KBM-7 (cell line): ENCODE data around the gene OSER1.

Experiments
- DNase-seq: peaks from one replicate; pipeline ENCODE4 v3.0.0-alpha.2; 2015
- in situ Hi-C: fragments of 300-500 bp; cut with MboI; formaldehyde crosslinking; loops from 2 replicates; pipeline ENCODE4 v1.14.3; 2020; ENCODE audit warnings: low sequenced_read_pairs, low pct_unique_long_range_greater_than_20kb, mixed read lengths

OSER1 gene

DNA sequence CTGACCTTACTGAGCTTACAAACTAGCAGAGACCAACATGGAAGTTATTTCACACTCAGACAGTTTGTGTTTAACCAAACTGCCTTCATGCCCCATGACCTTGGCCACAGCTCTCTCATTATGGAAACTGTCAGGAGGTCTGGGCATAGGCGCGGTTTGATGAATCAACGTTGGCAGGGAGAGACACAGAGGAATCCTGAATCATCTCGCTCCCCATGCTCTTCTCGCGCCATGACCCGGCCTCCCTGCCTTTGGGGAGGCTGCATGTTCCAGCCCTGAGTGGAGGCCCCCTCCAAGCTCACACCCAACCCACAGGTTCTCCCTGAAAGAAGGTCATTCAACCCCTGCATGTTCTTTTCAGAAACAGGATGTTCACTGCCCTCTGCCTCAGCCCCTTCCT lies 20.6 kb upstream of the OSER1 start:
- DNase-seq = no peak
- in situ Hi-C loops = no loop called here

DNA sequence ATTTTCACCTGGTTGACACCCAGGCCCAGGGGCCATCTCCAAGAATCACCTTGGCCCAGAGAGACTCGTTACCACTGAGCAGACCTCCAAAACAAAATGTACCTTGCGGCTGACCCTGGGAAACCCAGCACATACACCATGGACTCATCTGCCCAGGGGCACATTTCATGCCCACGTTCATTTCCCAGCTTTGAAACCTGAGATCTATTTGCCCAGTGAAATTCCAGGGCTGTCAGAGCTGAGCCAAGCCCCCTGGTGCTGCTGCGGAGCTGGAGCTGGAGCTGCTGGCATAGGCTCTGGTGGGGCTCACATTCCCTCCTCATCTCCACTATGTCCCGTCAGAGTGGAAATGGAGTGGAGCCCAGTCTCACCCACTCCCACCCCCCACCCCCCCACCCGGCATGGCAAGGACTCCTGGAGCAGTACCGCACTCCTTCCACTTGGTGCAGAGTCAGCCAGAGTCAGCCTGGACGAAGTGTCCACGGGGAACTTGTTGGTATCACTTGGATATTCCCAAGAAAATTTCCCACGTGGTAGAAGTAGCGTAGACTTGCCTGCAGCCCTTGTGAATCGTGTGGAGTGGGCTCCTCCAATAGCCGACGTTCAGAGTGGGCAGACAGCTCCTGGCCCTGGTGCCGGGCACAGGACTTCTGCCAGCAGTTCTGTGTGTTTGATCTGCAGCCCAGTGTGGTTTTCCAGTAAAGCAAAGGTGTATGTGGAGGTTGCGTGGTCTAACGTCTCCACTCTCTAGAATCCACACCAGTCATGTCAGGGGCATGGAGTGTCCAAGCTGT lies 18.1 kb upstream of the OSER1 start:
- no peak for DNase-seq
- in situ Hi-C loops = no loop called here

DNA sequence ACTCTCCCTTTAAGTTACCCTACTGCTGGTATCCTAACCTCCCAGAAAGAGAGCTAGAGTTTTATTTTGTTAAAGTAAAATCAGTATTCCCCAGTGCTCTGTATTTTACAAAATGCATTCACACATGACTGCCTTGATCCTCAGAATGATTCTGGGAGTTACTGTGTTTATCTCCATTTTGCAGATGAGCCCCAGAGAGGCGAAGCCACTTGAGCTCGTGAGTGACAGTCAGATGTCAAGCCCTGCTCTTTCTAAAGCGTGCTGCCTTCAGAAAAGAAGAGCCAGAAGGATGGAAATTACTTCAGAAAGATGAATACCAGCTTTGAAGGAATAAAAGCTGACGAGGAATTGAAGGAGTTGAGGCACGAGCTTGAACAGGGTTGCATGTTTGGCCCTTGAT lies 14.1 kb upstream of the OSER1 start:
- in situ Hi-C loops = loop anchor here (25.0 kb wide), 1 partner anchor 163 kb away; no protein-coding TSS in a partner anchor
- DNase-seq = no peak

DNA sequence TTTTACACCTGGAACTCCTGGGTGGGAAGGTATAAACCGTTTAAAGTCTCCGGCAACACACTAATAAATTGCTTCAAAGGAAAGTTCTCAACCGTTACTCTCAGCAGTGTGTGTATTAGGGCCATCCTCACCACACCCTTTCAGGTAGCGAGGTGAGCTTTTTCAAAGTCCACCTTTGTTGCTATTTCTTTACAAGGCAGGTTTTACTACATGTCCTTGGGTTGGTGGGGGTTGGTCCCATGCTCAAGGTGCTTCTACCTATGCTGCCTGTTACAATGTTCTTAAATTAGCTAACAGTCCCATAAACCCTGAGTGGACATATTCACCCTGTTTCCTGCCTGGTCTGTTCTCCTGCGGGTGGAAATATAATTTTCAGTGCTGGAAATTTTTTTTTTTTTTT lies 13.2 kb upstream of the OSER1 start:
- in situ Hi-C loops = loop anchor here (25.0 kb wide), 1 partner anchor 164 kb away; no protein-coding TSS in a partner anchor
- no peak for DNase-seq

DNA sequence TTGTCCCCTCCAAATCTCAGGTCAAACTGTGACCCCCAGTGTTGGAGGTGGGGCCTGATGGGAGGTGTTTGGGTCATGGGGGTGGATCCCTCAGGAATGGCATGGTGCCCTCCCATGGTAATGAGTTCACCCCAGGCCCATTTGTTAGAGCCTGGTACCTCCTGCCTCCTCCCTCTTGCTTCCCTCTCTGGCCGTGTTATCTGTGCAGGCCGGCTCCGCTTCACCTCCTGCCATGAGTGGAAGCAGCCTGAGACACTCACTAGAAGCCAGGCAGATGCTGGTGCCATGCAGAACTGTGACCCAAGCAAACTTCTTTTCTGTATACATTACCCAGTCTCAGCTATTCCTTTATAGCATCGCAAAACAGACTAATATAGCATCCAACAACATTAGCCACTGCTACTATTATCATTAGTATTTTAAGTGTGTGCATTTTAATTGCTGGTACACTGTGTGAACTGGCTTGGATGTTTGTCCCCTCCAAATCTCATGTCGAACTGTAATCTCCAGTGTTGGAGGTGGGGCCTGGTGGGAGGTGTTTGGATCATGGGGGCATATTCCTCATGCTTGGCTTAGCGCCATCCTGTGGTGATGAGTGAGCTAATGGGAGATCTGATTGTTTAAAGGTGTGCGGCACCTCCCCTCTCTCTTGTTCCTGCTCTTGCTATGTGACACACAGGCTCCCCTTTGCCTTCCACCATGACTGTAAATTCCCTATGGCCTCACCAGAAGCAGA lies 12.2 kb upstream of the OSER1 start:
- DNase-seq = no peak
- in situ Hi-C loops = loop anchor here (25.0 kb wide), 1 partner anchor 164 kb away; no protein-coding TSS in a partner anchor

DNA sequence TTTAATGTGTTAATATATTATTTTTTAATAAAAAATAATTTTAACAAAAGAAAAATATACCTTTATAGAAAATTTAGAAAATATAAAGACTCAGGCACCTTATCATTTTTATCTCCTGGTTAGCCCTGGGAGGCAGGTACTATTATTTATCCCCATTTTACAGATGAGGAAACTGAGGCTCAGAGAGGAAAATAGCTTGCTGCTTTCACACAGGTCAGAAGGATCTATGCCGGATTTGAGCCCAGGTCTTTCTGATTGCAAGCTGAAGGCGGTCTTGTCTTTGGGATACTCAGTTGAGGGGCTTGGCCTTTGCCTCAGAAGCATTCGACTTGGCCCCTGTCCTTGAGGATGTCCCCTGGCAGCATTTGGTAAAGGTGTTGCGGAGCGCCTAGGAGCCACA lies 11.5 kb upstream of the OSER1 start:
- DNase-seq = no peak
- in situ Hi-C loops = loop anchor here (25.0 kb wide), 1 partner anchor 165 kb away; no protein-coding TSS in a partner anchor

DNA sequence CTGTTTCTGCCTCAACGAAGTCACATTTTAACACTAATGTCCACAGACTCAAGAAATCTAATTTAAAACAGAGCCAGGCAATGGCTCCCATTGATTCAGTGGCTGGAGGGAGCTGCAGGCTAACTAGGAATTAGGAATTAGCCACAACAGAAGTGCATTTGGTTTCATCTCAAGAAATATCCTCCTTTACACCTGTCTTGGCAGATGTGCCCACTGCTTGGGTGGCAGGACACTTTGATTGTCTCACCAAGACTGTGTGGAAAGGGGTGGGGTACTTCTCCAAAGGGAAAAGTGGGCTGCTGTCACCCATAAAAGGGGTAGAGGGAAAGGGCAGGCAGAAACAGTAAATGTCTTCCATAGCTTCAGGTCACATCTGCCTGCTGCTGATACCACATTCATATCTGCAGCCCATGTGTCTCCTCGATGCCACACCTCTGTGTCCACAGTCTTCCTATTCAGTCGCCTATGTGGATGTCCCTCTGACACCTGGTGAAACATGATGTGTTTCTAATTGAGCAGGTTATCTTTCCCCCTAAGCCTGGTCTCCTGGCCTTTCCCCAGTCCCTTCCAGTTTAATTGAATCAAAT lies 10.9 kb upstream of the OSER1 start:
- in situ Hi-C loops = loop anchor here (25.0 kb wide), 1 partner anchor 166 kb away; no protein-coding TSS in a partner anchor
- no peak for DNase-seq

DNA sequence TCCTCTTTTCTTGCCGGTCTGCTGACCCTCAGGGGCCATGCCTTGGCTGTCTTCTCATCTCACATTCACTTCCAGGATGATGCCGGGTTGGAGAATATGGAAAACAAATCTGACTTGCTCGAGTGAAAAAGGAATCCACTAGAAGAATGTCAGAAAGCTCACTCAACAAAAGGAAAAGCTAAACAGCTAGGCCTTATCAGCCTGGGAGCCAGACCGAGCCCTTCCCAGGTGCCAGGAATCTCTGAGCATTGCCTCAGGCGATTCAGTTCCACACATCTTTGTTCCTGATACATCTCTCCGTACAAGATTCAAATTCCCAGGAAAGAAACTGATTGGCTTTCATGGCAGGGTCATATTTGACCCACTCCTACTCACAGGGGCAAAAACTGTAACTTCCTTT lies 9.2 kb upstream of the OSER1 start:
- in situ Hi-C loops = loop anchor here (25.0 kb wide), 1 partner anchor 168 kb away; no protein-coding TSS in a partner anchor
- DNase-seq = no peak

DNA sequence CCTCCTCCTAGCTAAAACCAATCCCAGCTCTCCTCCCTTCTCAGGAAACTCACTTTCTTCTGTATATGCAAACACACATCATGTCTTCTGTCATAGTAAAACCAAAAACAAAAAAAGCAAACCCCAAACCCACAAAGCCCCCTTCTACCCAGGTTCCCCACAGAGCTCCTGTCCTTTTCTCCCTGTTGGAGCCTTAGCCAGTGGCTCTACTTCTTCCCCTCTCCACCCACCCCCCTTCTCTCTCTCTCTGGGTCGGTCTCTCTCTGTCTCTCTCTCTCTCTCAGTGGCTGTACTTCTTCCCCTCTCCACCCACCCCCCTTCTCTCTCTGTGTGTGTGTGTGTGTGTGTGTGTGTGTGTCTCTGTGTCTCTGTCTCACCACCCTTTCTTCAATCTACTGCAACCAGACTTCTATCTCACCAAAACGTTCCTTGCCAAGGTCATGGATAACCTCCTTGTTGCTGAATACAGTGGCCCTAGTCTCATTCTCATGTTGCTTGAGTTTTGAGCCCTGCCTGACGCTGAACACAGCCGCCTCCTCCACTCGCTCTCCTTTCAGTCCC lies 8.7 kb upstream of the OSER1 start:
- in situ Hi-C loops = loop anchor here (25.0 kb wide), 1 partner anchor 168 kb away; no protein-coding TSS in a partner anchor

DNA sequence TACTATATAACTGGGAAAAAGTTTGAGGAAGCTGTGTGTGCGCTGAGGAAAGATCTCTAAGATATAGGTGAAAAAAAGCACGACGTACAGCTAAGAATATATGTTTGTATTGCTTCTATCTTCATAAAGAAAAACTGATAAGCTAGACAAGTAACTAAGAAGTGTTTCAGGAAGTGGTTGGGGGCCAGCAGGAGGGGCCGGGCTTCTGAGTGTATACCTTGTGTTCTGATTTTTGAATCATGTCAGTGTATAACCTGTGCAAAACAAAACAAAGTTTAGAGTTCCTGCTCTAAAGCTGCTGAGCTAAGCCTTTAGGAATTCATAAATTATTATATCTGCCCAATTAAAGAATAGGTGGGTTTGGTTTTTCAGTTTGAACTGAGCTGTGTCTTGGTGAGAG lies 7.9 kb upstream of the OSER1 start:
- no peak for DNase-seq
- in situ Hi-C loops = loop anchor here (25.0 kb wide), 1 partner anchor 169 kb away; no protein-coding TSS in a partner anchor

More for the DNA sequence above, 8.7 kb upstream of the OSER1 start:
- DNase-seq = no peak

DNA sequence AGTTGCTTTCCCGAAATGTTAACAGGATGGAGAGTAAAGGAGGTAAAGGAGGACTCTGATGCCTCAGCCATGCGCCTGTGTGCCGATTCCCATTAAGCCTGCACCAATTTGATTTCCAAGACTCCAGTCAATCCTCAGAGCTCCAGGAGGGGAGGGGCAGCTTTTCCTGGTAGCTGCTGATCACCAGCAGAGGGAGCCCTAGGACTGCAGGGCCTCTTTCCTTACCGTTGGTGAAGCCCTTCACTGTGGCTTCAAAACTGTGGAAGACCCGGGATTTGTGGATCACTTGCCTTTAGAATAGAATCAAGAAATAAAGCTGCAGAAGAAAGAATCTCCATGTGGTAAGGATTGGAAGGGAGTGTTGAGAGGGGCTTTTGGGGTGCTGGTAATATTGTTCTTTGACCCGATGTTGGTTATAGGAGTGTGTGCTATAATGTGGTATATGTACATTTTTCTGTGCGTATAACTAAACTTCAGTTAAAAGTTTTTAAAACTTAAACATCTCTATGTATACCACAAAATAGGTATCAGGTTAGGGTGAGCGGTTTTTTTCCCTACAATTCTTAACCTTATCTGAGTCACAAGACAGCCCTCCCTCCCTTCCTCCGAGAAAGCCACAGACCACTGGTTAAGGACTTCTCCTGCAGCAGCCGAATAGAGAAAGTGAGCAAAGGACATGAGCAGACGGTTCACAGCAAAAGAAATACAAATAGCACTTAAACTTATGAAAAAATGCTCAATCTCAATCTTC lies 6.9 kb upstream of the OSER1 start:
- in situ Hi-C loops = loop anchor here (25.0 kb wide), 1 partner anchor 170 kb away; no protein-coding TSS in a partner anchor

DNA sequence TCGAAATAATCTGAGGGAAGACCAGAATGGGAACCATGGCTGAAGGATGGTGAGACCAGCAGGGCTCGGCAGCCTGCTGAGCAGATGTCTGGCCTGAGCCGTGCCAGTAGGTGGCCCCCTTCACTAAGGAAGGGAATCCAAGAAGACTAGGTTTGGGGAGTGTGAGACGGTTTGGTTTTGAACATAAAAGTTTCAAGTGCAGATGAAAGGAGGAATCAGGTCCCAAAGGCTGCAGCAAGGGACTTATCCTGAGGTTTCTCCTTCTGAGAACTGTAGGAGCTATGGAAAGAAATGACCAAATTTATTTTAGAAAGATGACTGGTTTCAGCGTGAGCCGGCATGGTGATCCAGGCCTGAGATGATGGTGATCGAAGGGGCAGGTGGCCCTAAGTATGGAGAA lies 4.6 kb upstream of the OSER1 start:
- DNase-seq = peak; percentile 69
- in situ Hi-C loops = loop anchor here (25.0 kb wide), 1 partner anchor 172 kb away; no protein-coding TSS in a partner anchor

More for the DNA sequence above, 6.9 kb upstream of the OSER1 start:
- DNase-seq = peak; percentile 78

DNA sequence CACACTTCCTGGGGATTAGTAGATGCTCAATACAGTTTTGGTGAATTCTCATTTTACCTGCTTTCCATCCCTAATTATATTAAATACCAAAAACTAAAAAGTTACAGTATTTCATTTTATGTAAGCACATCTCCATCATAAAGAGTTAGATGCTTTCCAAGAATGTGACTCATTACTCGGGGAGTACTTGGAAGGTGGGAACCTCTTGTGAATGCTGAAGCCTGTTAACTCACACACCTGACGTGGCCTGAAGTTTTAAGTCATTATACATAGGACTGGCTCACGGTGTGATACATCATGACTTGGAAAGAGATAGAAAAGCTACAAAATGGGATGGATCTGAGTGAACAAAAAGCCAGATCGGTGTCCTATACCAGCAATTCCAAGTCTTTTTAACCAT lies 2.2 kb upstream of the OSER1 start:
- no peak for DNase-seq
- in situ Hi-C loops = loop anchor here (25.0 kb wide), 1 partner anchor 175 kb away; no protein-coding TSS in a partner anchor

DNA sequence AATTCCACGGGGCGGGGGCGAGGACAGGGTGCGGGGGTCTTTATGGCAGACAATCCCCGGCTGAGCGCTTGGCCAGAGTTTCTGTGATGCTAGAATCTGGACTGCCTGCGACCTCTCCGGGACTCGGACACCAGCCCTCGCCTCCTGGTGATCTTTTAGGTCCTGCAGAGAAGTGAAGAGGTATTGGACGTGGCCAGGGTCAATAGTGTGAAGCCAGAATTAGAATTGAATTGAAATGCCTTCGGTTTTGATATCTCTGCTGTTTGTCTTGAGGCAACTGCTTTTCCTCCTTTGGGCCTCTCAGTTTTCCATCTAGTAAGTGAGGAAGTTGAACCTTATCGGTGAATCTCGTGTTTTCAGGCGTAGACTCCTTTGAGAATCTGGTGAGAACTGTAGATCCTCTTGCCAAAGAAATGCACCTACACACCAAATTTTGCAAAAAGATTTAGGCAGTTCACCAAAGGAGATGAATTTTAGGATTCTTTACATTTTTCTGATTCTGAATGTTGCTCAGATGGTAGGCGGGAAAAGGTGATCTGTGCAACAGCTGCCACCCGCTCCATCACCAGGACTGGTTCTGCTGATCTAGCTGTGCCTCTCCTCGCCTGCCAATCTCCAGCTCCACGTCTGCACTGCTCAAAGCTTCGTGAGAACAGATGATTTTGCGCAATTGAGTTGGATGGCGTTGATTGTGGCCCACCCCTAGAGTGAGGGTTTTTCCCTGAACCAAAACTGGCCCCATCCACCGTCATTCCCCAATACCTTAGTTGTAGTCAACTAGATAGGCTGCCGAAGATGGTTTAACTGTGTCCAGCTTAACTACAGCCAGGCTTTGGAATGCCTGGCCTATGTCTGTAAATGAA lies 837 bp upstream of the OSER1 start:
- no peak for DNase-seq
- in situ Hi-C loops = loop anchor here (25.0 kb wide), 1 partner anchor 176 kb away; no protein-coding TSS in a partner anchor

DNA sequence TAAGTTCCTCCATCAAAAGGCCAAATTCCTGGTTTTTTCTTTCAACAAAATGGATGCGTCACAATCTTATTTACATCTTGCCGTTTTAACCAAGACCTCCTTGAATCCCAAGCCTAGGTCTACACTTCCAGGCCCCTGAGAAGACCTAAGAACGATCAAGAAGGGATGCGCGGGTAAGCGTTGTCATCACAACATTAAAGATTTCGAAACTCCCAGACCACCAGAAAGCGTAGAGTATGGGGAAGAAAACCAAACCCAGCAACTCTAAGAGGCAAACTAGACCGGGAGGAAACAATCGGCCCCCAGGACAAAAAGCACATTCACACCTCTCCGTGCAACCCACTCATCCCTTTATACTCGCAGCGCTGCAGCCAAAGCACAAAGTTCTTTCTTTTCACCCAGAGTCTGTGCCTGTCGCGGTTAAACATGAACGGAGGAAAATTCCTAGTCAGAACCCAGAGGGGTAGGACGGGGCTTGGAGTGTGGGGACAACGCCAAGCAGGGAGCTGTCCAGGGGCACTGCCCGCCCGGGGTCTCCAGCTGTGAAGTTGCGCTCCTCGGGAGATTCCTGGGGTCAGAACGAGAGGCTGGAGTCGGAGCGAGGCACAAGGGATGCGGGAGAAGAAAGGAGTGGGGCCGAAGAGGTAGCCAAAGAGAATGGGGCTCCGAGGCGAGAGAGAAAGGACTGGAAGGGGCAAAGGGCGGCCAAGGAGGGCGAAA lies 725 bp downstream of the OSER1 start:
- in situ Hi-C loops = loop anchor here (25.0 kb wide), 1 partner anchor 177 kb away; no protein-coding TSS in a partner anchor
- no peak for DNase-seq

DNA sequence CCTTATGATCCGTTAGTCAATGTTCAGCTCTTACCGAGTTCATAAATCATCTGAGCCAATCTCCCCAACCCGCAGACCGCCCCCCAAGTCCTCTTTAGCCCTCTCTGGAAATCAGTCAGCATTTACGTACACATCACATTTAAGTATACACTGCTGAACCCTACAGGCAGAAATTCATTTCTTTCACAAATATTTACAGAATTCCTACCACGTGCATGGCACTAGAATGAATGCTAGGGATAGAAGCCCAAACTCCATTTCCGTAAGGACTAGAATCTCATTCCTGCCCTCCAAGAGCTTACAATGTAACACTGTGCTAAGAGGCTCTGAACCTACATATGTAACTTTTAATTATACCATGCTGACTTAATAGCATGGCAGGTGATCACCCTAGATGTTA lies 1.8 kb downstream of the OSER1 start:
- in situ Hi-C loops = loop anchor here (25.0 kb wide), 1 partner anchor 179 kb away; no protein-coding TSS in a partner anchor
- no peak for DNase-seq

DNA sequence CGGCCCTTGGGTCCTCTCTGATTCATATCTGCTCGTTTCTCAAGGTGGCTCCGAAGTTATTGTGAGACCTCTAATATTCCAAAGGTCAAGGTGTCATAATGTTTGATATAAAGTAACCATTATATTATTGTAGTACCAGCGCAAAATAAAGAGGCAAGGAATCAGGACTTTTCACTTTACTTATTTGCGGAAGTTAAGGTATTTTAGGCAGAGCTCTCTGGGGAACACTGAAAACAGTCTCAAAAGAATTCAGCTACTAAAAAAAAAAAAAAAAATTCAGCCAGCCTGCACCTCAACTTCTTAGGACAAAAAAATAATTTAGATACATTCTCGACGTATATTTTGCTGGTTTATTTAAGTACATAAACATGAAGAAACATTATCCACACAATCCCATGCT lies 2.4 kb downstream of the OSER1 start:
- no peak for DNase-seq
- in situ Hi-C loops = loop anchor here (25.0 kb wide), 1 partner anchor 179 kb away; no protein-coding TSS in a partner anchor
